Fibroblast of mammary gland (primary cell): ENCODE results near the gene ITGA3.

Experiments
- DNase-seq: peaks from one replicate; pipeline ENCODE4 v3.0.0-alpha.2; 2010; ENCODE audit warnings: low read depth
- H3K4me3 ChIP-seq: 2 replicates; pipeline ENCODE4 v1.5.1; 2011; ENCODE audit warnings: low read depth, mild to moderate bottlenecking, low read length, moderate library complexity; ENCODE audit not compliant: control insufficient read depth
- TF ChIP-seq, protein P1 (sequence below): conservative IDR thresholded peaks from 2 replicates; pipeline ENCODE4 v1.5.1; 2011; ENCODE audit warnings: low read depth, low read length, inconsistent platforms; ENCODE audit not compliant: control insufficient read depth, insufficient read depth

Gene ITGA3

DNA sequence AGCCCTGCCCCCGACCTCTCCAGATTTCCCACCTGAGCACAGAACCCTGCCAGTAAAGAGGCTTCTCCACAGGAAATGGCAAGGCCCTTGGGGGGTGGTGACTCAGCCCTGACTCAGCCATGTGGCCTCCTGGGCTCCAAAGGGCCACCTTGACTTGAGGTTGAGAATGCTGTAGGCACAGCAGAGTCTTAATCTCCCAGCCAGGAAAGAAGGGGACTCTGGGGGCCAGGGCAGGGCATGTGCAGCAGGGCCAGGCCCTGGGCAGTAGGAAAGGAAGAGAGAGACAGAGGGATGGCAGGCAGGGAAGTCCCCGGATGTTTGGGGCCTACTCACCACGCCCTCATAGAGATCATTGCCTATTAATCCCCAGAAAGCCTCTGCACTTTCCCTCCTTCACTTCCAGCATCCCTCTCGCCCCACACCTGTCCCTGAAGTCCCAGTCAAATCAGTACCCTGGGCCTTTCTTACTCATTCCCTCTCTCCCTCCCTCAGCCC lies 4.8 kb upstream of the ITGA3 start:
- no peak overlapping the region for H3K4me3 ChIP-seq
- TF ChIP-seq, protein P1, sequence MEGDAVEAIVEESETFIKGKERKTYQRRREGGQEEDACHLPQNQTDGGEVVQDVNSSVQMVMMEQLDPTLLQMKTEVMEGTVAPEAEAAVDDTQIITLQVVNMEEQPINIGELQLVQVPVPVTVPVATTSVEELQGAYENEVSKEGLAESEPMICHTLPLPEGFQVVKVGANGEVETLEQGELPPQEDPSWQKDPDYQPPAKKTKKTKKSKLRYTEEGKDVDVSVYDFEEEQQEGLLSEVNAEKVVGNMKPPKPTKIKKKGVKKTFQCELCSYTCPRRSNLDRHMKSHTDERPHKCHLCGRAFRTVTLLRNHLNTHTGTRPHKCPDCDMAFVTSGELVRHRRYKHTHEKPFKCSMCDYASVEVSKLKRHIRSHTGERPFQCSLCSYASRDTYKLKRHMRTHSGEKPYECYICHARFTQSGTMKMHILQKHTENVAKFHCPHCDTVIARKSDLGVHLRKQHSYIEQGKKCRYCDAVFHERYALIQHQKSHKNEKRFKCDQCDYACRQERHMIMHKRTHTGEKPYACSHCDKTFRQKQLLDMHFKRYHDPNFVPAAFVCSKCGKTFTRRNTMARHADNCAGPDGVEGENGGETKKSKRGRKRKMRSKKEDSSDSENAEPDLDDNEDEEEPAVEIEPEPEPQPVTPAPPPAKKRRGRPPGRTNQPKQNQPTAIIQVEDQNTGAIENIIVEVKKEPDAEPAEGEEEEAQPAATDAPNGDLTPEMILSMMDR, result no peak
- peak; percentile 86 for DNase-seq

DNA sequence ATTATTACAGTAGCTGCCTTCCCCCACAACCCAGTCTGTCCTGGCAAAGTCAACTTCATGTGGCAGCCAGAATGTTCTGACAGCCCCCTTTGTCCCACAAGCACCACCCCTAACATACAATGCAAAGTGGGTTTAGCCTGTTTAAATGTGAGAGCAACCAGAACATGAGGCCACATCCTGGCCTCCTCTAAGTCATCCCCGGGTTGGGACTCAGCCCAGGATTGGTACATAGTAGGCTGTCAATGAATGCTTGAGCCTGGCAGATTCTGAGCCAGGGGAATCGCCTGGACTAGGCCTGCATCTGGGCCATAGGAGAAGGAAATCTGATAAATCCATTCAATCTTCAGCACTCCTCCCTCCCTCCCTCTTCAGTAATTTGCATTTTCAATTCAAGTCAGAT lies 4.3 kb upstream of the ITGA3 start:
- no peak overlapping the region for H3K4me3 ChIP-seq
- DNase-seq, result peak; percentile 55

DNA sequence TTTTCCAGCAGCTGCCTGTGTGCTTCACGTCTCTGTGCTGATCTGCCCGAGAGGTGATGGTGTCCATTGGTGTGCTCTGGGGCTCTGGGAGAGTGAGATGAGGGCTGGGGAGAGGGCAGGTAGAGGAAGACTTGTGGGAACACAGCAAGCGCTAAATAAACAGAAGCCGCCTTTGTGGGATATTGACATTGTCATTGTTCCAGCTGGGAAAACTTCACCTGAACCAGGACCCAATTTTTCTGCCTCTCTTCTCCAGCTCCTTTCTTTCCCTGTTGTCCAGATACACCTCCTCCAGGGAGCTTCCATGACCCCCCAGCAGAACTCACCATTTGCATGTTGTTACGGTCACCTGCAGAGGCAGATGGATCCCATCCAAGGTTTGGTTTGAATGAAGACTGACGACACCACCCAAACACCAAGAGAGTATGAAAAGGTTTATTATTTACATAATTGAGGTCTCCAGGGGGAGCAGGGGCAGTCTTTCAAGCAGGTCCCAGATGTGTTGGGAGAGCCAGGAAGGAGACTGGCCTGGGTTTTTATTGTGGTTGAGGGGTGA lies 3.6 kb upstream of the ITGA3 start:
- DNase-seq, result no peak
- TF ChIP-seq, protein P1, result no peak
- H3K4me3 ChIP-seq, result no peak overlapping the region

More for the DNA sequence above, 4.3 kb upstream of the ITGA3 start:
- TF ChIP-seq, protein P1, result no peak

DNA sequence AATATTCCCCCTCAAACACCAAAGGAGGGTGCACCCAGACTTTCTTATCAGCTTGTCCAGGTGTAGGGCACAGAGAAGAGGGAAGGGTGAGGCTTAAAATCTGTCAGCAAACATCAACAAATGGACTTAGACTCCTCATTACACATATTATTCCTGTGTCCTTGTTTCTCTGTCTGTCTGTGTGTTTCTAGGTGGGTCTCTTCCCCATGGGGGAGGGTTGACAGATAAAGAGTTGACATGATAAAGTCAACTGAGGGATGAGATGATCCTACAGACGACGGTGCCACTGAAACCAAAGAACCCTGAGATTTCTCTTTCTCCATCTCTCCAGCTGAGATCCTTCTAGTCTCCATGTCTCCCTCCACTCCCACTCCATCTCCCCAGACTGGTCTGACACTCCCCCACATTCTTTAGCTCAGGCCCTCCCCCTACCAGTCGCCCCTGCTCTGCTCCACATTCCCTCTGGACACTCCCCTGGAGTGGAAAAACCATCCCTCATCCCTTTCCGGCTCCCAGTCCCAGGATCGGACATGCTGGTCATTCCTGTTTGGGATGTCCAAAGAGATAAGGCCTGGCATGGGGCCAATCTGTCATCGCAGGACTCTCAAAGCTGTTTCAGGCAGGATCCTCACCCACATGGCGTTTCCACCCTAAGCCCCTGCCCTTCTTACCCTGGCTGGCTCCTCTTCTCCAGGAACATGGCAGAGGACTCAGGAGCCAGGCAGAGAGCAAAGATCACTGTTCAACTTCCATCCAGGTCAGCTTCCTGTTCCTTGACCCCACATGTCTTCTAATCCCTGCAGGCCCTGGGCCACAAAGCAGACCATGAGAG lies 2.9 kb upstream of the ITGA3 start:
- DNase-seq, result no peak
- TF ChIP-seq, protein P1, result no peak
- H3K4me3 ChIP-seq, result no peak overlapping the region

DNA sequence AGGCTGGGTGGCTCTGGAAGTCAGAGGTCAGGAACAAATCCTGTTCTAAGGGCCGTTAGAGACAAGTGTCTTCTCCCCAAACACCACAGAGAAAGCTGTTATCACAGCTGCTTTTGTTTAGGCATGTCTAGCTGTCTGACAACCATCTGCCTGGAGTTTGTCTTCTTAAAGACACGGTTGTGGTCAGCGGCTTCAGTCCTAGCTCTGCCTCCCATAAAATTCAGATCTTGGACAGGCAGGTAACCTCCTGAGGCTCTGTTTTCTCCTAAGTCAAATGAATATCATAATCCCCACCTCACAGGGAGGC lies 2.3 kb upstream of the ITGA3 start:
- H3K4me3 ChIP-seq, result no peak overlapping the region
- DNase-seq, result peak; percentile 59
- TF ChIP-seq, protein P1, result no peak

DNA sequence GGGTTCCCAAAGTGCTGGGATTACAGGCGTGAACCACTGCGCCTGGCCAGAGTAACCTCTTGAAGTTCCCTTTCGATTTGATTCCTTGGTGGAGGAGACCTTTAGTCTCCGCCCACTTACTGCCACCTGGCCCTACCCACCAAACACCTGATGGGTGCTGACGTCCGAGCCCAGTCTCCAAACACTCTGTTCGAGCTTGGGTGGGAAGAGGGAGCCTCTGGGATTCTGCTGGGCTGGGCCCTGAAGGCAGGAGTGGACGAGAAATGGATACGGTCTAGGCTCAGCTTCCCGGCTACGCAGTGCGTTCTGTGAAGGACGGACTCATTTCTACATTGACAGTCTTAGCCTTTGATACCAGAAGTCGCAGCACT lies 870 bp upstream of the ITGA3 start:
- DNase-seq, result no peak
- TF ChIP-seq, protein P1, result no peak
- H3K4me3 ChIP-seq, result peak overlapping the region; percentile 68
